Stimulated activated CD8-positive, alpha-beta memory T cell treated with anti-CD3 and anti-CD28 coated beads, Interleukin-4, amount 100 ng/mL, for 1 hour (primary cell): Measurements from ENCODE around the gene ZNF280D.
"Not testable (repeated sequence)": the region's sequence is repeated elsewhere in the genome, so short reads cannot be mapped to it uniquely, and the experiment has no call there.

Source experiments
- DNase-seq, 2 donors: peaks; one replicate each; pipeline ENCODE4 v3.0.0-alpha.2; 2020; ENCODE audit warnings: low read depth in 2 of 2, low spot score in 1 of 2

Gene ZNF280D

GRCh38 chr15:56719774-56720555, 13.3 kb downstream of the ZNF280D start:
- DNase-seq = no peak

GRCh38 chr15:56719021-56719612, 14.2 kb downstream of the ZNF280D start:
- no peak for DNase-seq

GRCh38 chr15:56718560-56718959, 14.7 kb downstream of the ZNF280D start:
- DNase-seq = no peak

- no peak for DNase-seq
These were observed 17.0 kb downstream of the ZNF280D start for GRCh38 chr15:56716334-56716733.

- no peak for DNase-seq
These were observed 18.1 kb downstream of the ZNF280D start for GRCh38 chr15:56715220-56715619.

- DNase-seq = not testable (repeated sequence)
These were observed 23.8 kb downstream of the ZNF280D start for GRCh38 chr15:56709502-56709901.

- DNase-seq = no peak
These were observed 33.6 kb downstream of the ZNF280D start for GRCh38 chr15:56699743-56700142.

GRCh38 chr15:56698270-56698669, 35.0 kb downstream of the ZNF280D start:
- no peak for DNase-seq

GRCh38 chr15:56693761-56694160, 39.5 kb downstream of the ZNF280D start:
- DNase-seq = no peak

GRCh38 chr15:56690733-56691132, 42.6 kb downstream of the ZNF280D start:
- no peak for DNase-seq

- DNase-seq = no peak
These were observed 49.4 kb downstream of the ZNF280D start for GRCh38 chr15:56683908-56684307.

- DNase-seq = no peak
These were observed 52.2 kb downstream of the ZNF280D start for GRCh38 chr15:56681113-56681512.

- no peak for DNase-seq
These were observed 54.1 kb downstream of the ZNF280D start for GRCh38 chr15:56679225-56679624.

- no peak for DNase-seq
These were observed 54.7 kb downstream of the ZNF280D start for GRCh38 chr15:56678571-56678970.

GRCh38 chr15:56677271-56677670, 56.0 kb downstream of the ZNF280D start:
- DNase-seq = no peak

- no peak for DNase-seq
These were observed 57.4 kb downstream of the ZNF280D start for GRCh38 chr15:56675930-56676329.

GRCh38 chr15:56674857-56675256, 58.5 kb downstream of the ZNF280D start:
- no peak for DNase-seq

GRCh38 chr15:56672721-56673120, 60.6 kb downstream of the ZNF280D start:
- DNase-seq = no peak

GRCh38 chr15:56667517-56667916, 65.8 kb downstream of the ZNF280D start:
- DNase-seq = no peak

GRCh38 chr15:56660943-56661342, 72.4 kb downstream of the ZNF280D start:
- DNase-seq = no peak

GRCh38 chr15:56659197-56659596, 74.1 kb downstream of the ZNF280D start:
- DNase-seq = no peak

- no peak for DNase-seq
These were observed 78.7 kb downstream of the ZNF280D start for GRCh38 chr15:56654624-56655023.

GRCh38 chr15:56654216-56654615, 79.1 kb downstream of the ZNF280D start:
- DNase-seq = no peak
